ENCODE measurements around the gene POPDC2. TPM values are rescaled to one million over a fixed set of nuclear protein-coding genes. Genes with fewer than 3 reads are reported as not detected.

POPDC2 gene
- total and polyA plus RNA-seq, 9 donors = 0.83 to 5.0 (median 2.9) TPM

GRCh38 chr3:119600732-119601131 is 59.7 kb downstream of the POPDC2 start:
- no peaks in the 10 kb centered on the region for H3K36me3 ChIP-seq
- TF ChIP-seq EP300 (IDR thresholded peaks at IDR 0.05) (no peak), POLR2A (IDR thresholded peaks at IDR 0.05) (no peak)
- TF ChIP-seq, protein P1, sequence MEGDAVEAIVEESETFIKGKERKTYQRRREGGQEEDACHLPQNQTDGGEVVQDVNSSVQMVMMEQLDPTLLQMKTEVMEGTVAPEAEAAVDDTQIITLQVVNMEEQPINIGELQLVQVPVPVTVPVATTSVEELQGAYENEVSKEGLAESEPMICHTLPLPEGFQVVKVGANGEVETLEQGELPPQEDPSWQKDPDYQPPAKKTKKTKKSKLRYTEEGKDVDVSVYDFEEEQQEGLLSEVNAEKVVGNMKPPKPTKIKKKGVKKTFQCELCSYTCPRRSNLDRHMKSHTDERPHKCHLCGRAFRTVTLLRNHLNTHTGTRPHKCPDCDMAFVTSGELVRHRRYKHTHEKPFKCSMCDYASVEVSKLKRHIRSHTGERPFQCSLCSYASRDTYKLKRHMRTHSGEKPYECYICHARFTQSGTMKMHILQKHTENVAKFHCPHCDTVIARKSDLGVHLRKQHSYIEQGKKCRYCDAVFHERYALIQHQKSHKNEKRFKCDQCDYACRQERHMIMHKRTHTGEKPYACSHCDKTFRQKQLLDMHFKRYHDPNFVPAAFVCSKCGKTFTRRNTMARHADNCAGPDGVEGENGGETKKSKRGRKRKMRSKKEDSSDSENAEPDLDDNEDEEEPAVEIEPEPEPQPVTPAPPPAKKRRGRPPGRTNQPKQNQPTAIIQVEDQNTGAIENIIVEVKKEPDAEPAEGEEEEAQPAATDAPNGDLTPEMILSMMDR (IDR thresholded peaks at IDR 0.05) = no peak
- H3K27me3 ChIP-seq = no peaks in the 10 kb centered on the region
- no peak for DNase-seq
- H3K4me1 ChIP-seq (ENCODE audit: insufficient read depth) = peaks cover 3% of the 10 kb centered on the region
- no peaks in the 10 kb centered on the region for H3K9me3 ChIP-seq
- no peak overlapping the region for H3K27ac ChIP-seq
- H3K4me3 ChIP-seq = no peak overlapping the region
- WGBS, 3 donors = 77 to 79% (median 78%) methylated on average over 5 of the region's 5 CpGs
- intact Hi-C loops (cut with DNase I) = no loop called here

GRCh38 chr3:119599558-119600174 is 60.7 kb downstream of the POPDC2 start:
- TF ChIP-seq, protein P1 (IDR thresholded peaks at IDR 0.05) = no peak
- TF ChIP-seq POLR2A (IDR thresholded peaks at IDR 0.05) (no peak), EP300 (IDR thresholded peaks at IDR 0.05) (no peak)
- H3K27ac ChIP-seq = no peak overlapping the region
- no peaks in the 10 kb centered on the region for H3K9me3 ChIP-seq
- peaks cover 3% of the 10 kb centered on the region for H3K4me1 ChIP-seq (ENCODE audit: insufficient read depth)
- H3K4me3 ChIP-seq = no peak overlapping the region
- DNase-seq = no peak
- H3K27me3 ChIP-seq = no peaks in the 10 kb centered on the region
- no peaks in the 10 kb centered on the region for H3K36me3 ChIP-seq
- 77 to 81% (median 80%) methylated on average over 6 of the region's 6 CpGs for WGBS, 3 donors
- intact Hi-C loops (cut with DNase I) = no loop called here

- intact Hi-C loops (cut with DNase I) = no loop called here
- 91 to 100% (median 93%) methylated on average over 1 of the region's 1 CpG for WGBS, 3 donors
- H3K27ac ChIP-seq = no peak overlapping the region
- H3K27me3 ChIP-seq = no peaks in the 10 kb centered on the region
- H3K4me3 ChIP-seq = no peak overlapping the region
- H3K4me1 ChIP-seq (ENCODE audit: insufficient read depth) = peaks cover 3% of the 10 kb centered on the region
- H3K36me3 ChIP-seq = no peaks in the 10 kb centered on the region
- no peak for DNase-seq
- TF ChIP-seq EP300 (IDR thresholded peaks at IDR 0.05) (no peak), POLR2A (IDR thresholded peaks at IDR 0.05) (no peak)
- TF ChIP-seq, protein P1 (IDR thresholded peaks at IDR 0.05) = no peak
- no peaks in the 10 kb centered on the region for H3K9me3 ChIP-seq
Measured at GRCh38 chr3:119598410-119599098, 61.8 kb downstream of the POPDC2 start.

DNA sequence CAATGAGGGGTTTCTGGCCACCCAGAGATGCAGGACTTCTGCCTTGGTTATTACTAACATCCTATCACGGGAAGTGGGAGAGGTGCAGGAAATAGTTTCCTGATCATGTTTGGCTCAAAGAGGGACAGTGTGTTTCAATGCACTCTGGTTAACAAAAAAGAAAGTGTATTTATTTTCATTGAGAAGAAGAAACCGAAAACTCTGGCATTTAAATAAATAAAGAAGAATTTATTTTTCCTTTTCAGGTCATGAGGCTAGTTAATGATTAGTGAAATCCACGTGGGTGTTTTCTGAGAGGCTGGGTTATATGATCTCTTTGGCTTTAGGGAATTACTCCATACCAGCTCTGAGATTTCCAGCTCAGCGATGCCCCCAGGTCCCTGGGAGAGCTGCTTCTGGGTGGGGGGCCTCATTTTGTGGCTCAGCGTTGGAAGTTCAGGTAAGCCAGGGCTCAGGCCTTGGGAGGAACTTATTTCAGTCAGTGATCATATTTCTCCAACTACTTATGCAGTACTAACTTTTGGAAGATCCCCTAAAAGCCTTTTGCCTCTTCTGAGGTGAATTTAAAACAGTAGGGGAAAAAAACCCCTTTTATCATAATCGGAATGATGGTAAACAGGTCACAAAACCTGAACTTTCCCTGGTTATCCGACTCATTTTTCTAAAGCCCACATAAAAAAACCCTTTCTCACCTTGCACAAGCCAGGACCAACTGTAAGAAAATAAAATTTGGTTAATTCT is 62.7 kb downstream of the POPDC2 start, which contains the start of gene PLA1A:
Gene PLA1A, plus strand, starts transcription at position 338 of the 741 bp plus-strand sequence. Its CDS starts 29 bp downstream, at position 367.
- H3K4me3 ChIP-seq = no peak within 1 kb of the TSS
- 34 to 45% (median 37%) methylated on average over 7 of the region's 7 CpGs for WGBS, 3 donors
- no peaks in the 10 kb centered on the region for H3K27me3 ChIP-seq
- H3K9me3 ChIP-seq = no peaks in the 10 kb centered on the region
- DNase-seq = no peak
- H3K4me1 ChIP-seq (ENCODE audit: insufficient read depth) = peaks cover 3% of the 10 kb centered on the region
- H3K27ac ChIP-seq = no peak within 1 kb of the TSS
- TF ChIP-seq EP300 (IDR thresholded peaks at IDR 0.05) (no peak), POLR2A (IDR thresholded peaks at IDR 0.05) (no peak)
- TF ChIP-seq, protein P1 (IDR thresholded peaks at IDR 0.05) = no peak
- intact Hi-C loops (cut with DNase I) = no loop called here
- H3K36me3 ChIP-seq = no peaks in the 10 kb centered on the region
